CD4-positive, alpha-beta T cell treated with Interleukin-1 beta for 1 hour (primary cell): ENCODE measurements around the gene MARCHF10.

Experiments used
- DNase-seq, 2 donors: peaks; one replicate each; pipeline ENCODE4 v3.0.0-alpha.2; 2020 to 2022

Gene MARCHF10

GRCh38 chr17:62674363-62674739 is 133.8 kb downstream of the MARCHF10 start:
- no peak for DNase-seq

GRCh38 chr17:62673614-62674362 is 134.3 kb downstream of the MARCHF10 start:
- no peak for DNase-seq

- no peak for DNase-seq
These were observed 135.2 kb downstream of the MARCHF10 start for GRCh38 chr17:62672957-62673356.

- DNase-seq: no peak
These were observed 136.6 kb downstream of the MARCHF10 start for GRCh38 chr17:62671553-62671952.

GRCh38 chr17:62670202-62670821 is 137.8 kb downstream of the MARCHF10 start:
- no peak for DNase-seq

GRCh38 chr17:62668091-62668804 is 139.9 kb downstream of the MARCHF10 start:
- no peak for DNase-seq

GRCh38 chr17:62666801-62667591 is 141.1 kb downstream of the MARCHF10 start:
- DNase-seq: no peak

- no peak for DNase-seq
These were observed 141.9 kb downstream of the MARCHF10 start for GRCh38 chr17:62666061-62666800.

- no peak for DNase-seq
These were observed 142.5 kb downstream of the MARCHF10 start for GRCh38 chr17:62665599-62665998.

- no peak for DNase-seq
These were observed 143.6 kb downstream of the MARCHF10 start for GRCh38 chr17:62664336-62665120.

- no peak for DNase-seq
These were observed 144.8 kb downstream of the MARCHF10 start for GRCh38 chr17:62663304-62663703.

GRCh38 chr17:62662855-62663254 is 145.3 kb downstream of the MARCHF10 start:
- no peak for DNase-seq

GRCh38 chr17:62661337-62661736 is 146.8 kb downstream of the MARCHF10 start:
- DNase-seq: no peak

GRCh38 chr17:62660629-62661118 is 147.4 kb downstream of the MARCHF10 start:
- no peak for DNase-seq

GRCh38 chr17:62658136-62658920 is 149.8 kb downstream of the MARCHF10 start:
- DNase-seq: no peak

GRCh38 chr17:62657690-62658089 is 150.4 kb downstream of the MARCHF10 start:
- DNase-seq: no peak

- no peak for DNase-seq
These were observed 150.9 kb downstream of the MARCHF10 start for GRCh38 chr17:62657145-62657665.

- DNase-seq: no peak
These were observed 151.7 kb downstream of the MARCHF10 start for GRCh38 chr17:62656446-62656845.

GRCh38 chr17:62655656-62656055 is 152.5 kb downstream of the MARCHF10 start:
- no peak for DNase-seq
